GM12891 (cell line): ENCODE results near the gene ABCA13. TPM values are rescaled to one million over a fixed set of nuclear protein-coding genes. Genes with fewer than 3 reads are reported as not detected.
"Not testable (repeated sequence)": the region's sequence is repeated elsewhere in the genome, so short reads cannot be mapped to it uniquely, and the experiment has no call there.

Experiments used
- DNase-seq: peaks from one replicate; pipeline ENCODE4 v3.0.0; 2011; ENCODE audit warnings: low spot score; ENCODE audit not compliant: insufficient read length
- FAIRE-seq: peaks from 2 replicates; lab custom pipeline; 2011; peaks lifted over from hg19 to GRCh38; lab: Jason Lieb, UNC
- PAX5 ChIP-seq: IDR thresholded peaks from 2 replicates; pipeline ENCODE4 v1.6.1; 2011; ENCODE audit warnings: low read length, moderate library complexity, mild to moderate bottlenecking; ENCODE audit not compliant: insufficient read depth, severe bottlenecking
- POLR2A ChIP-seq: IDR thresholded peaks from 2 replicates; pipeline ENCODE4 v1.6.1; 2011; ENCODE audit warnings: low read depth, low read length, control low read depth
- POLR2AphosphoS5 ChIP-seq: IDR thresholded peaks from 2 replicates; pipeline ENCODE4 v1.6.1; 2011; ENCODE audit warnings: low read depth, low read length, control low read depth
- POU2F2 ChIP-seq: IDR thresholded peaks from 2 replicates; pipeline ENCODE4 v1.6.1; 2011; ENCODE audit warnings: low read depth, mild to moderate bottlenecking, control low read depth, low read length, moderate library complexity
- SPI1 ChIP-seq: IDR thresholded peaks from 2 replicates; pipeline ENCODE4 v1.6.1; 2011; ENCODE audit warnings: low read depth, low read length, control low read depth
- TAF1 ChIP-seq: IDR thresholded peaks from 2 replicates; pipeline ENCODE4 v1.6.1; 2011; ENCODE audit warnings: low read depth, low read length, control low read depth
- polyA plus RNA-seq: library from polyadenylated mRNA; unstranded; fragments of >200 nt; gene quantifications from one replicate; pipeline ENCODE4 v1.2.1, GENCODE V29; 2012; ENCODE audit warnings: low read depth, missing spikeins, inconsistent platforms; ENCODE audit not compliant: missing spikeins

The ABCA13 gene
- polyA plus RNA-seq, result 0.04 TPM

- DNase-seq, result no peak
- no peak for FAIRE-seq
- TF ChIP-seq PAX5 (no peak), POLR2A (no peak), TAF1 (no peak), POLR2AphosphoS5 (no peak), POU2F2 (no peak), SPI1 (no peak)
Measured at GRCh38 chr7:48171202-48171601, at the start of gene ABCA13. Gene ABCA13 (plus strand): TSS chr7:48171458. CDS start chr7:48171484, 26 bp downstream.

GRCh38 chr7:48126037-48126436, 45.2 kb upstream of the ABCA13 start:
- FAIRE-seq, result no peak
- TF ChIP-seq PAX5, result no peak
- no peak for TF ChIP-seq TAF1
- TF ChIP-seq SPI1, result no peak
- TF ChIP-seq POU2F2, result no peak
- TF ChIP-seq POLR2A, result no peak
- no peak for DNase-seq

GRCh38 chr7:48130658-48131108, 40.6 kb upstream of the ABCA13 start:
- DNase-seq (no peak), FAIRE-seq (no peak)

GRCh38 chr7:48132792-48133191, 38.5 kb upstream of the ABCA13 start:
- TF ChIP-seq POLR2AphosphoS5 (no peak), SPI1 (no peak), PAX5 (no peak), POLR2A (no peak), TAF1 (no peak), POU2F2 (no peak)
- no peak for FAIRE-seq
- DNase-seq, result no peak

More at GRCh38 chr7:48130658-48131108, 40.6 kb upstream of the ABCA13 start:
- TF ChIP-seq TAF1 (no peak), POU2F2 (no peak), POLR2AphosphoS5 (no peak), PAX5 (no peak)

- TF ChIP-seq POLR2AphosphoS5 (no peak), PAX5 (no peak), SPI1 (no peak), POU2F2 (no peak), TAF1 (no peak), POLR2A (no peak)
- DNase-seq (no peak), FAIRE-seq (no peak)
Measured at GRCh38 chr7:48139459-48139858, 31.8 kb upstream of the ABCA13 start.

GRCh38 chr7:48140001-48140681, 31.1 kb upstream of the ABCA13 start:
- TF ChIP-seq POU2F2 (no peak), POLR2A (no peak), TAF1 (no peak), POLR2AphosphoS5 (no peak), PAX5 (no peak), SPI1 (no peak)
- FAIRE-seq (no peak), DNase-seq (no peak)

GRCh38 chr7:48141521-48141920, 29.7 kb upstream of the ABCA13 start:
- no peak for FAIRE-seq
- no peak for TF ChIP-seq POLR2A
- TF ChIP-seq SPI1, result no peak
- no peak for TF ChIP-seq POU2F2
- DNase-seq, result no peak

GRCh38 chr7:48144291-48144768, 26.9 kb upstream of the ABCA13 start:
- FAIRE-seq (no peak), DNase-seq (no peak)
- TF ChIP-seq POLR2A (no peak), TAF1 (no peak), POU2F2 (no peak), PAX5 (no peak), POLR2AphosphoS5 (no peak), SPI1 (no peak)

- DNase-seq (no peak), FAIRE-seq (no peak)
- TF ChIP-seq PAX5, result no peak
- TF ChIP-seq TAF1, result no peak
- TF ChIP-seq SPI1, result no peak
- TF ChIP-seq POU2F2, result no peak
- TF ChIP-seq POLR2A, result no peak
- no peak for TF ChIP-seq POLR2AphosphoS5
Measured at GRCh38 chr7:48147078-48147591, 24.1 kb upstream of the ABCA13 start.

GRCh38 chr7:48147690-48148089, 23.6 kb upstream of the ABCA13 start:
- DNase-seq, FAIRE-seq: not testable (repeated sequence)

- no peak for TF ChIP-seq PAX5
- TF ChIP-seq POLR2AphosphoS5, result no peak
- TF ChIP-seq TAF1, result no peak
- TF ChIP-seq POLR2A, result no peak
- TF ChIP-seq SPI1, result no peak
- TF ChIP-seq POU2F2, result no peak
- DNase-seq (no peak), FAIRE-seq (no peak)
Measured at GRCh38 chr7:48148311-48148710, 22.9 kb upstream of the ABCA13 start.

- no peak for FAIRE-seq
- no peak for TF ChIP-seq POLR2A
- no peak for TF ChIP-seq PAX5
- no peak for TF ChIP-seq POU2F2
- TF ChIP-seq POLR2AphosphoS5, result no peak
- TF ChIP-seq SPI1, result no peak
- TF ChIP-seq TAF1, result no peak
- DNase-seq, result no peak
Measured at GRCh38 chr7:48149058-48149457, 22.2 kb upstream of the ABCA13 start.
